ENCODE measurements around the gene IFITM1. TPM values are rescaled to one million over a fixed set of nuclear protein-coding genes. Genes with fewer than 3 reads are reported as not detected.
"Not testable (repeated sequence)": the region's sequence is repeated elsewhere in the genome, so short reads cannot be mapped to it uniquely, and the experiment has no call there.

IFITM1 gene
- total RNA-seq, 1 donor: 64.4 TPM

DNA sequence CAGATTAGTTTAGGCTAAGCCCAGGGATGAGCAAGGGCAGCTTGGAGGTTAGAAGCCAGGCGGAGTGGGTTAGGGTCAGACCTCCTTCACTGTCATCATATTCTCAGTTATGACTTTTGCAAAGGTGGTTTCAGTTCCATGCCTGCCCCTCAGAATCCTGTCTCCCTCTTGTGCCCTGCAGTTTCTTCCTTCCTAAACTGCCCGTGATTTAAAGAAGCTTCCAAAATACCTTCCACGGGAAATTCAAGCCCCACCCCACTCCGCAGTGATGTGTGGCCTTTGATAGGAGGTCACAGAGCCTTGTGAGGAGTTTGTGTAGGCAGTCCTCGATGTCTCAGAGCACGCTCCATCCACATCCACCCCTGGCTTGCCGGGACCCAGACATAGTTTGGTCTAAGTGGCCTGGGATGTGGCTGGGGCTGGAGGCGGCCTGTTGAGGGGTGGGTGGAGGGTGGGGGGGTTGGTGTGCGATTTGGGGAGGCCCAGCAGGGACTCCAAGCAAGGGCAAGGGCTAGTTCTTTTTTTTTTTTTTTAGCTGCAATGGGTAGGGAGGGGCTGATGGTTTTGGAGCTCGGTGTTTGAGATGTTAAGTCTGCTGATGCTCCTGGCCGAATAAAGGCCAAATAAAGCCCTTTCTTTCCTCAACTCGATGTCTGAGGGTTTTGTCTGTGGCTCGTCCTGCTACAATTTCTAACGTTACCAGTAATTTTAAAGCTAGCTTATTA, 1.6 kb upstream of the IFITM1 start:
- Histone ChIP-seq H3K9me3 (ENCODE audit: low read depth, low read length) (no peaks in the 10 kb centered on the region), H3K4me1 (ENCODE audit: insufficient read depth, low read length) (peaks cover 31% of the 10 kb centered on the region), H3K4me2 (ENCODE audit: insufficient read depth, low read length) (peak overlapping the region; percentile 51), H3K36me3 (ENCODE audit: insufficient read depth, low read length) (no peaks in the 10 kb centered on the region), H3K79me2 (ENCODE audit: insufficient read depth, low read length) (peaks cover 19% of the 10 kb centered on the region), H3K27me3 (ENCODE audit: insufficient read depth, low read length) (peaks cover 22% of the 10 kb centered on the region), H2AFZ (ENCODE audit: low read length) (no peak overlapping the region), H3K27ac (ENCODE audit: low read depth, low read length) (peak overlapping the region; percentile 8), H3K4me3 (ENCODE audit: insufficient read depth, low read length) (peak overlapping the region; percentile 39), H4K20me1 (ENCODE audit: insufficient read depth, low read length) (no peaks in the 10 kb centered on the region)
- peak; percentile 89 for DNase-seq (ENCODE audit: insufficient read length, low spot score, missing footprints)
- TF ChIP-seq, protein P1, sequence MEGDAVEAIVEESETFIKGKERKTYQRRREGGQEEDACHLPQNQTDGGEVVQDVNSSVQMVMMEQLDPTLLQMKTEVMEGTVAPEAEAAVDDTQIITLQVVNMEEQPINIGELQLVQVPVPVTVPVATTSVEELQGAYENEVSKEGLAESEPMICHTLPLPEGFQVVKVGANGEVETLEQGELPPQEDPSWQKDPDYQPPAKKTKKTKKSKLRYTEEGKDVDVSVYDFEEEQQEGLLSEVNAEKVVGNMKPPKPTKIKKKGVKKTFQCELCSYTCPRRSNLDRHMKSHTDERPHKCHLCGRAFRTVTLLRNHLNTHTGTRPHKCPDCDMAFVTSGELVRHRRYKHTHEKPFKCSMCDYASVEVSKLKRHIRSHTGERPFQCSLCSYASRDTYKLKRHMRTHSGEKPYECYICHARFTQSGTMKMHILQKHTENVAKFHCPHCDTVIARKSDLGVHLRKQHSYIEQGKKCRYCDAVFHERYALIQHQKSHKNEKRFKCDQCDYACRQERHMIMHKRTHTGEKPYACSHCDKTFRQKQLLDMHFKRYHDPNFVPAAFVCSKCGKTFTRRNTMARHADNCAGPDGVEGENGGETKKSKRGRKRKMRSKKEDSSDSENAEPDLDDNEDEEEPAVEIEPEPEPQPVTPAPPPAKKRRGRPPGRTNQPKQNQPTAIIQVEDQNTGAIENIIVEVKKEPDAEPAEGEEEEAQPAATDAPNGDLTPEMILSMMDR (IDR thresholded peaks at IDR 0.05; ENCODE audit: extremely low read depth, low read depth, low read length): no peak

DNA sequence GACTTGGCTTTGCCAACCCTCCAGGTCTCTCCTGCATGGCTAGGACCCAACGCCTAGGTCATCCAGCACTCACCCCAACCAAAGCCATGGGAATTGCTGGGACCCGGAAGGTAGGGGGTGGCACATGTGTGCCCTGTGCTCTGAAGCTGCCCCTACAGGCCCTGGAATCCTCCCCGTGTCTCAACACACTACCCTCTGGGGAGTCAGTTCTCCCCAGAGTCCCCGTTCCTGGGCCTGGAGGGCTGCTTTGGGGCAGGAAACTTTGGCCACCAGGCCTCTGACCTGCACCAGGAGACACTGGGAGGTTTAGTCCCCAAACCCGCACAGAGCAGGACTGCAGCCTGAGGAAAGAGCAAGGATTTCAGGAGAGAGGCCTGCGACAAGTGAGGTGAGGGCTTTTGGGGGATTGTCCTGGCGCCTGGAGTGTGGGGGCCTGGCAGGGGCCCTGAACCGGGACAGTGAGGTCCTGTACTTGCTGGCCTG, 495 bp upstream of the IFITM1 start:
- Histone ChIP-seq H3K9me3 (ENCODE audit: low read depth, low read length) (no peaks in the 10 kb centered on the region), H3K4me3 (ENCODE audit: insufficient read depth, low read length) (no peak overlapping the region), H3K79me2 (ENCODE audit: insufficient read depth, low read length) (peaks cover 15% of the 10 kb centered on the region), H3K36me3 (ENCODE audit: insufficient read depth, low read length) (no peaks in the 10 kb centered on the region), H2AFZ (ENCODE audit: low read length) (no peak overlapping the region), H3K27me3 (ENCODE audit: insufficient read depth, low read length) (peaks cover 27% of the 10 kb centered on the region), H3K4me2 (ENCODE audit: insufficient read depth, low read length) (peak overlapping the region; percentile 88), H3K4me1 (ENCODE audit: insufficient read depth, low read length) (peaks cover 27% of the 10 kb centered on the region), H3K27ac (ENCODE audit: low read depth, low read length) (peak overlapping the region; percentile 48), H4K20me1 (ENCODE audit: insufficient read depth, low read length) (no peaks in the 10 kb centered on the region)
- TF ChIP-seq, protein P1 (IDR thresholded peaks at IDR 0.05; ENCODE audit: extremely low read depth, low read depth, low read length): no peak
- DNase-seq (ENCODE audit: insufficient read length, low spot score, missing footprints): peak; percentile 81

DNA sequence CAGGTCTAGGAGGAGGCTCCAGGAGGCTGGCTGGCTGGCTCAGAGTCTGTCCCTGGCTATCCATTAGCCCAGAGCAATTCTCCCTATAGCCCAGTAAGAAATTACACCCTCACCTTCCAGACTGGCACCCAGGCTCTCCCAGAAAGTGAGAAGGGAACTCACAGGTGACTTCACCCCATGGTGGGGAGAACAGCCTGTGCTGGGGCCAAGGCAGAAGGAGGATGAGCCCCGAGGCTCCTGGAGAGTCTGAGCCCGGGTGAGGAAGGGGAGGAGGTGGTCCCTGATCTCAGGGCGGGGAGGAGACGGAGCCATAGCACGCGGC, 675 bp downstream of the IFITM1 start:
- not testable (repeated sequence) for H2AFZ ChIP-seq (ENCODE audit: low read length); H3K36me3 ChIP-seq (ENCODE audit: insufficient read depth, low read length); H3K9me3 ChIP-seq (ENCODE audit: low read depth, low read length); H4K20me1 ChIP-seq (ENCODE audit: insufficient read depth, low read length); H3K27ac ChIP-seq (ENCODE audit: low read depth, low read length); H3K79me2 ChIP-seq (ENCODE audit: insufficient read depth, low read length)
- peaks cover 22% of the 10 kb centered on the region for H3K4me1 ChIP-seq (ENCODE audit: insufficient read depth, low read length)
- H3K4me2 ChIP-seq (ENCODE audit: insufficient read depth, low read length): peak overlapping the region; percentile 88
- peak overlapping the region; percentile 68 for H3K4me3 ChIP-seq (ENCODE audit: insufficient read depth, low read length)
- H3K27me3 ChIP-seq (ENCODE audit: insufficient read depth, low read length): peaks cover 27% of the 10 kb centered on the region
- peak; percentile 48 for DNase-seq (ENCODE audit: insufficient read length, low spot score, missing footprints)

DNA sequence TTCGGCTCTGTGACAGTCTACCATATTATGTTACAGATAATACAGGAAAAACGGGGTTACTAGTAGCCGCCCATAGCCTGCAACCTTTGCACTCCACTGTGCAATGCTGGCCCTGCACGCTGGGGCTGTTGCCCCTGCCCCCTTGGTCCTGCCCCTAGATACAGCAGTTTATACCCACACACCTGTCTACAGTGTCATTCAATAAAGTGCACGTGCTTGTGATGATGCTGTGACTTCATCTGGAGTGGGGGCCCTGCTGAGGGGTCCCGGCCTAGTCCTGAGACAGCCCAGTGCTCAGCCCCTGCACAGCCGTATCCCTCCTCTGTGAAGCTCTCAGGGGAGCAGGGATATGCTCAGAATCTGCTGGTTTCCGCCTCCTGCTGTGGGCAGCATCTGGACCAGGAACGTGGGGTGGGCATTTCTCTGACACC, 1.2 kb downstream of the IFITM1 start:
- Histone ChIP-seq H3K4me2 (ENCODE audit: insufficient read depth, low read length) (peak overlapping the region; percentile 24), H2AFZ (ENCODE audit: low read length) (no peak overlapping the region), H3K36me3 (ENCODE audit: insufficient read depth, low read length) (no peaks in the 10 kb centered on the region), H3K27me3 (ENCODE audit: insufficient read depth, low read length) (peaks cover 27% of the 10 kb centered on the region), H3K79me2 (ENCODE audit: insufficient read depth, low read length) (peaks cover 7% of the 10 kb centered on the region), H3K4me1 (ENCODE audit: insufficient read depth, low read length) (peaks cover 18% of the 10 kb centered on the region), H3K9me3 (ENCODE audit: low read depth, low read length) (no peaks in the 10 kb centered on the region), H3K4me3 (ENCODE audit: insufficient read depth, low read length) (no peak overlapping the region), H3K27ac (ENCODE audit: low read depth, low read length) (no peak overlapping the region), H4K20me1 (ENCODE audit: insufficient read depth, low read length) (peaks cover 3% of the 10 kb centered on the region)
- TF ChIP-seq, protein P1 (IDR thresholded peaks at IDR 0.05; ENCODE audit: extremely low read depth, low read depth, low read length): no peak
- DNase-seq (ENCODE audit: insufficient read length, low spot score, missing footprints): peak; percentile 89
